ENCODE results near the gene ZNF765. TPM values are rescaled to one million over a fixed set of nuclear protein-coding genes. Genes with fewer than 3 reads are reported as not detected.

Gene ZNF765
- total and polyA plus RNA-seq, 2 donors (not counting 1 experiment from before 2014, with no cell fraction given), result 5.3 to 24.0 TPM

DNA sequence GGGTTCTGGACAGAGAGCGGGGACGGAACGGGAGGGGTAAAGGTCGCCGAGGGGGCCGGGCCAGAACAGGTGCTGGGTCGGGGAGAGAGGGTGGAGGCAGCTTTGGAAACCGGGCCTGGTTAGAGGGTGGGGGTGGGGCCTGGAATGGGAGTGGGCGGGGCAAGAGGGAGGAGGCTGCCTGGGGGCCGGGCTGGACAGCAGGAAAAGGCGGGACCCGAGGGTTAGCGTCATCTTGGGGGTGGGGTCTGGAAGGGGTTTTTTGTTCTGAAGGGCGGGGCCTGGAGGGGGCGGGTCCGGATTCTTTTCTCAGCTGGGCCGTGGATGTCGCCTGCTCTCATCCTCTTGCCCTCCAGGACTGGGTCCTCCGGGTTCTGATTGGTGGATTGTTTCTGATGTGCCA lies 68.3 kb downstream of the ZNF765 start:
- no peak overlapping the region for H3K4me2 ChIP-seq (replicated peaks; ENCODE audit: low read depth, low read length, poor library complexity, severe bottlenecking)
- H3K27me3 ChIP-seq (replicated peaks in 1 of 4; ENCODE audit: control extremely low read depth in 1 of 4, control insufficient read depth in 3 of 4, insufficient read depth in 4 of 4, low read length in 3 of 4), result peaks cover 0 to 27% (median 6%) of the 10 kb centered on the region in 4 experiments
- TF ChIP-seq EZH2 (IDR thresholded peaks at IDR 0.05; ENCODE audit: borderline replicate concordance, insufficient read depth, low read depth, low read length, poor library complexity, severe bottlenecking), result no peak
- TF ChIP-seq, protein P1, sequence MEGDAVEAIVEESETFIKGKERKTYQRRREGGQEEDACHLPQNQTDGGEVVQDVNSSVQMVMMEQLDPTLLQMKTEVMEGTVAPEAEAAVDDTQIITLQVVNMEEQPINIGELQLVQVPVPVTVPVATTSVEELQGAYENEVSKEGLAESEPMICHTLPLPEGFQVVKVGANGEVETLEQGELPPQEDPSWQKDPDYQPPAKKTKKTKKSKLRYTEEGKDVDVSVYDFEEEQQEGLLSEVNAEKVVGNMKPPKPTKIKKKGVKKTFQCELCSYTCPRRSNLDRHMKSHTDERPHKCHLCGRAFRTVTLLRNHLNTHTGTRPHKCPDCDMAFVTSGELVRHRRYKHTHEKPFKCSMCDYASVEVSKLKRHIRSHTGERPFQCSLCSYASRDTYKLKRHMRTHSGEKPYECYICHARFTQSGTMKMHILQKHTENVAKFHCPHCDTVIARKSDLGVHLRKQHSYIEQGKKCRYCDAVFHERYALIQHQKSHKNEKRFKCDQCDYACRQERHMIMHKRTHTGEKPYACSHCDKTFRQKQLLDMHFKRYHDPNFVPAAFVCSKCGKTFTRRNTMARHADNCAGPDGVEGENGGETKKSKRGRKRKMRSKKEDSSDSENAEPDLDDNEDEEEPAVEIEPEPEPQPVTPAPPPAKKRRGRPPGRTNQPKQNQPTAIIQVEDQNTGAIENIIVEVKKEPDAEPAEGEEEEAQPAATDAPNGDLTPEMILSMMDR (IDR thresholded peaks at IDR 0.05), result no peak
- peaks cover 3 to 10% of the 10 kb centered on the region in 2 donors for H3K4me1 ChIP-seq (ENCODE audit: control insufficient read depth in 2 of 2, insufficient read depth in 2 of 2, low read length in 2 of 2)
- peaks cover 6 to 56% (median 27%) of the 10 kb centered on the region in 3 donors for H3K9me3 ChIP-seq (ENCODE audit: control extremely low read depth in 1 of 3, control insufficient read depth in 2 of 3, insufficient read depth in 1 of 3, low read length in 2 of 3)
- no peaks in the 10 kb centered on the region for H3K79me2 ChIP-seq (ENCODE audit: control insufficient read depth, insufficient read depth, low read length)
- H3K27ac ChIP-seq (ENCODE audit: low read length in 2 of 2), result no peak overlapping the region
- Mint-ChIP-seq H3K27me3 (peaks cover 18% of the 10 kb centered on the region), H3K27ac (no peak overlapping the region), H3K4me1 (peaks cover 17% of the 10 kb centered on the region), H3K4me3 (no peak overlapping the region), H3K9me3 (ENCODE audit: insufficient read depth) (peaks cover 19% of the 10 kb centered on the region)
- WGBS (ENCODE audit: insufficient coverage), result 22% methylated on average over 13 of the region's 19 CpGs
- no peaks in the 10 kb centered on the region for H3K36me3 ChIP-seq (replicated peaks in 1 of 2; ENCODE audit: control extremely low read depth in 1 of 2, control insufficient read depth in 1 of 2, extremely low read depth in 1 of 2, insufficient read depth in 2 of 2, low read length in 1 of 2)
- ATAC-seq (ENCODE audit: low read depth), result no peak
- H2AFZ ChIP-seq (ENCODE audit: insufficient read depth, low read depth, low read length, poor library complexity, severe bottlenecking), result no peak overlapping the region
- H3K4me3 ChIP-seq (ENCODE audit: control extremely low read depth in 1 of 5, extremely low read depth in 1 of 5, insufficient read depth in 1 of 5, low read depth in 2 of 5, low read length in 4 of 5), result no peak overlapping the region
- ChIA-PET POLR2A (no interaction called here), CTCF (interaction anchor here (0.7 kb wide), 1 partner anchor 55 kb away, joined by 3 read pairs; no protein-coding TSS in a partner anchor)
- H4K20me1 ChIP-seq (ENCODE audit: control insufficient read depth, insufficient read depth, low read length, poor library complexity, severe bottlenecking), result no peaks in the 10 kb centered on the region
- H3K9ac ChIP-seq (ENCODE audit: low read length), result no peak overlapping the region
- intact Hi-C loops (cut with micrococcal nuclease), result no loop called here
- peak; percentile 34 for DNase-seq

DNA sequence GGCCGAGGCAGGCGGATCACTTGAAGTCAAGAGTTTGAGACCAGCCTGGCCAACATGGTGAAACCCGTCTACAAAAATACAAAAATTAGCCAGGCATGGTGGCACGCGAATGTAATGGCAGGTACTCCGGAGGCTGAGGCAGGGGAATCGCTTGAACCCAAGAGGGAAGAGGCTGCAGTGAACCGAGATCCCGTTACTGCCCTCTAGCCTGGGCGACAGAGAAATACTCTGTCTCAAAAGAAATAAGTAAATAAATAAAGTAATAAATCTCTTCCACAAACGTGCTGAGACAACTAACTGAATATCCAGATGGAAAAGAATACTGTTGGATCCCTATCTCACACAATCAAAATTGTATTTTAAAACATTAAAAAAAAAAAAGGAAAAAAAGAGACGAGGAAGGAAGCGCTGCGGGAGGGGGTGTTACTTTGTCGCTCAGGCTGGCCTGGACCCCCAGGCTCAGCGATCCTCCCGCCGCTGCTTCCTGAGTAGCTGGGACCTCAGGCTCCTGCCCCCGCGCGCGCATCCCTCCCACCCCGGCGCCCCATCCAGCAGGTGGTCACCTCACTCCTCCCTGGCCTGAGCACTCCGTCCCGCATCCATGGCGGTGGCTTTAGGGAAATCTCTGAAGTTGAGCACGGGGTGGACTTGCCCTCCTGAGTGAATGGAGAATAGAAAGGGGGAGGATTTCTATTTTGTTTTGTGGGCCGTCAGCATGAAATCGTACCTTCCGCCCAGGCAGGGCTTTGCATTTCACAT lies 72.0 kb downstream of the ZNF765 start:
- H3K27ac ChIP-seq (ENCODE audit: low read length in 2 of 2), result no peak overlapping the region
- H3K9me3 Mint-ChIP-seq (ENCODE audit: insufficient read depth), result peaks cover 5% of the 10 kb centered on the region
- intact Hi-C loops (cut with micrococcal nuclease), result loop anchor here (1.0 to 5.0 kb wide), 7 partner anchors 36 to 732 kb away; partner anchors contain the start of genes ZNF331, ZNF347, ZNF525 and ZNF611
- WGBS (ENCODE audit: insufficient coverage), result 22% methylated on average over 14 of the region's 31 CpGs
- ChIA-PET POLR2A (interaction anchor here (0.6 kb wide), 1 partner anchor 910 kb away, joined by 3 read pairs; no protein-coding TSS in a partner anchor), CTCF (no interaction called here)
- H3K4me2 ChIP-seq (replicated peaks; ENCODE audit: low read depth, low read length, poor library complexity, severe bottlenecking), result peak overlapping the region; percentile 86
- peak overlapping the region; percentile 32 to 79 (median 73) for H3K4me3 ChIP-seq (ENCODE audit: control extremely low read depth in 1 of 5, extremely low read depth in 1 of 5, insufficient read depth in 1 of 5, low read depth in 2 of 5, low read length in 4 of 5)
- peak overlapping the region; percentile 81 for H3K9ac ChIP-seq (ENCODE audit: low read length)
- H3K4me3 Mint-ChIP-seq, result peak overlapping the region; percentile 97
- peaks cover 6 to 15% of the 10 kb centered on the region in 2 donors for H3K4me1 ChIP-seq (ENCODE audit: control insufficient read depth in 2 of 2, insufficient read depth in 2 of 2, low read length in 2 of 2)
- no peak for TF ChIP-seq EZH2 (IDR thresholded peaks at IDR 0.05; ENCODE audit: borderline replicate concordance, insufficient read depth, low read depth, low read length, poor library complexity, severe bottlenecking)
- TF ChIP-seq, protein P1 (IDR thresholded peaks at IDR 0.05), result no peak
- no peak for DNase-seq
- H3K9me3 ChIP-seq (ENCODE audit: control extremely low read depth in 1 of 3, control insufficient read depth in 2 of 3, insufficient read depth in 1 of 3, low read length in 2 of 3), result peaks cover 4 to 35% (median 12%) of the 10 kb centered on the region in 3 donors
- no peaks in the 10 kb centered on the region for H4K20me1 ChIP-seq (ENCODE audit: control insufficient read depth, insufficient read depth, low read length, poor library complexity, severe bottlenecking)
- H3K79me2 ChIP-seq (ENCODE audit: control insufficient read depth, insufficient read depth, low read length), result peaks cover 11% of the 10 kb centered on the region
- peaks cover 0 to 27% (median 6%) of the 10 kb centered on the region in 4 experiments for H3K27me3 ChIP-seq (replicated peaks in 1 of 4; ENCODE audit: control extremely low read depth in 1 of 4, control insufficient read depth in 3 of 4, insufficient read depth in 4 of 4, low read length in 3 of 4)
- peaks cover 29% of the 10 kb centered on the region for H3K4me1 Mint-ChIP-seq
- H2AFZ ChIP-seq (ENCODE audit: insufficient read depth, low read depth, low read length, poor library complexity, severe bottlenecking), result peak overlapping the region; percentile 94
- H3K27ac Mint-ChIP-seq, result peak overlapping the region; percentile 91
- H3K36me3 ChIP-seq (replicated peaks in 1 of 2; ENCODE audit: control extremely low read depth in 1 of 2, control insufficient read depth in 1 of 2, extremely low read depth in 1 of 2, insufficient read depth in 2 of 2, low read length in 1 of 2), result no peaks in the 10 kb centered on the region
- peaks cover 18% of the 10 kb centered on the region for H3K27me3 Mint-ChIP-seq
- peak; percentile 8 for ATAC-seq (ENCODE audit: low read depth)

All from B cell (primary cell).